Natural killer cell (primary cell): ENCODE results near the gene IRF5. TPM values are rescaled to one million over a fixed set of nuclear protein-coding genes. Genes with fewer than 3 reads are reported as not detected.

Experiments used
- ATAC-seq, 3 donors: fragments of 150-1000 bp in 2 of 3; fragments of 200-7000 bp in 1 of 3; cut with Tn5 transposase; 1 replicate in 1 of 3; 2 replicates in 2 of 3; pipeline ENCODE4 v1.10.0; 2021; ENCODE audit warnings: mild to moderate bottlenecking in 2 of 3, moderate library complexity in 2 of 3
- DNase-seq, 2 donors: peaks; one replicate each; pipeline versions ENCODE4 v3.0.0 to v3.0.0-alpha.2; 2013 to 2021; ENCODE audit warnings: mixed read lengths in 1 of 2
- H3K27ac ChIP-seq: one replicate; pipeline ENCODE4 v1.5.1; 2013; ENCODE audit warnings: mild to moderate bottlenecking, low read length
- H3K27me3 ChIP-seq: one replicate; pipeline ENCODE4 v1.6.1; 2013; ENCODE audit warnings: low read length; ENCODE audit not compliant: control insufficient read depth, insufficient read depth
- H3K36me3 ChIP-seq: one replicate; pipeline ENCODE4 v1.6.1; 2013; ENCODE audit warnings: low read length; ENCODE audit not compliant: control insufficient read depth, insufficient read depth
- H3K4me1 ChIP-seq: one replicate; pipeline ENCODE4 v1.6.1; 2013; ENCODE audit warnings: low read length; ENCODE audit not compliant: control insufficient read depth, insufficient read depth
- H3K4me3 ChIP-seq: one replicate; pipeline ENCODE4 v1.5.1; 2013; ENCODE audit warnings: low read length
- H3K9me3 ChIP-seq: one replicate; pipeline ENCODE4 v1.6.1; 2013; ENCODE audit warnings: low read length; ENCODE audit not compliant: control insufficient read depth, insufficient read depth
- H3K27ac Mint-ChIP-seq, 2 donors: one replicate each; pipeline ENCODE4 v1.8.0; 2022; ENCODE audit warnings: mild to moderate bottlenecking in 2 of 2, mixed read lengths in 2 of 2, moderate library complexity in 1 of 2
- H3K27me3 Mint-ChIP-seq, 2 donors: one replicate each; pipeline ENCODE4 v1.8.0; 2022; ENCODE audit warnings: low read depth in 2 of 2, mixed read lengths in 2 of 2
- H3K36me3 Mint-ChIP-seq: one replicate; pipeline ENCODE4 v1.8.0; 2022; ENCODE audit warnings: mixed read lengths
- H3K4me1 Mint-ChIP-seq, 2 donors: one replicate each; pipeline ENCODE4 v1.8.0; 2022; ENCODE audit warnings: mixed read lengths in 2 of 2
- H3K4me3 Mint-ChIP-seq: one replicate; pipeline ENCODE4 v1.8.0; 2022; ENCODE audit warnings: mild to moderate bottlenecking, moderate library complexity, mixed read lengths
- H3K9me3 Mint-ChIP-seq, 2 donors: one replicate each; pipeline ENCODE4 v1.8.0; 2022; ENCODE audit warnings: mixed read lengths in 2 of 2
- CTCF ChIP-seq: fragments of 200-600 bp; IDR thresholded peaks from one replicate; pipeline ENCODE4 v1.8.0; 2022; ENCODE audit warnings: antibody characterized with exemption
- WGBS: methylation state at CpG from one replicate; pipeline ENCODE4 v1.1.7; 2013; ENCODE audit warnings: missing lambda C conversion rate; ENCODE audit not compliant: insufficient coverage; 5-methylcytosine and 5-hydroxymethylcytosine counted together
- intact Hi-C: fragments of 100-400 bp; cut with micrococcal nuclease; formaldehyde crosslinking; loops from one replicate; pipeline ENCODE4 v1.14.2; 2022
- total RNA-seq, 4 donors: library from RNA; stranded (reverse); fragments of 120-200 nt in 1 of 4; gene quantifications; one replicate each; pipeline versions ENCODE4 v1.2.3 to v1.2.4, GENCODE V29; 2013 to 2022

The IRF5 gene
- total RNA-seq, 3 donors from 2014 or later (not counting 1 experiment from before 2014, with no cell fraction given) = 13.0 to 20.2 (median 19.5) TPM

GRCh38 chr7:128909625-128910568, 27.8 kb upstream of the IRF5 start:
- Mint-ChIP-seq H3K27me3 (peaks cover 32 to 59% of the 10 kb centered on the region in 2 donors), H3K4me3 (no peak overlapping the region), H3K9me3 (no peaks in the 10 kb centered on the region), H3K4me1 (no peaks in the 10 kb centered on the region), H3K27ac (no peak overlapping the region), H3K36me3 (no peaks in the 10 kb centered on the region)
- H3K9me3 ChIP-seq = no peaks in the 10 kb centered on the region
- H3K27me3 ChIP-seq = peaks cover 12% of the 10 kb centered on the region
- H3K4me1 ChIP-seq = peaks cover 8% of the 10 kb centered on the region
- ATAC-seq = no peak
- DNase-seq = no peak
- 30% methylated on average over 42 of the region's 42 CpGs for WGBS
- no peak overlapping the region for H3K27ac ChIP-seq
- intact Hi-C loops = no loop called here
- H3K4me3 ChIP-seq = no peak overlapping the region
- no peaks in the 10 kb centered on the region for H3K36me3 ChIP-seq
- no peak for TF ChIP-seq CTCF

GRCh38 chr7:128910569-128910945, 27.2 kb upstream of the IRF5 start, which contains the start of gene KCP:
KCP (minus strand) TSS chr7:128910709; CDS start chr7:128910676, 33 bp downstream.
- Mint-ChIP-seq H3K27ac (no peak within 1 kb of the TSS), H3K4me3 (no peak within 1 kb of the TSS), H3K36me3 (no peaks in the 10 kb centered on the region), H3K27me3 (peaks cover 36 to 59% of the 10 kb centered on the region in 2 donors), H3K4me1 (peaks cover 4 to 5% of the 10 kb centered on the region in 2 donors), H3K9me3 (no peaks in the 10 kb centered on the region)
- H3K9me3 ChIP-seq = no peaks in the 10 kb centered on the region
- peaks cover 14% of the 10 kb centered on the region for H3K27me3 ChIP-seq
- H3K36me3 ChIP-seq = no peaks in the 10 kb centered on the region
- H3K4me1 ChIP-seq = peaks cover 14% of the 10 kb centered on the region
- 53% methylated on average over 34 of the region's 34 CpGs for WGBS
- no peak within 1 kb of the TSS for H3K27ac ChIP-seq
- no peak within 1 kb of the TSS for H3K4me3 ChIP-seq
- TF ChIP-seq CTCF = no peak
- ATAC-seq (no peak), DNase-seq (no peak)
- intact Hi-C loops = no loop called here

- H3K27me3 Mint-ChIP-seq = peaks cover 37 to 56% of the 10 kb centered on the region in 2 donors
Measured at GRCh38 chr7:128911423-128912031, 26.2 kb upstream of the IRF5 start.

More at GRCh38 chr7:128911423-128912031, 26.2 kb upstream of the IRF5 start:
- no peak overlapping the region for H3K27ac ChIP-seq
- no peaks in the 10 kb centered on the region for H3K9me3 ChIP-seq
- H3K27me3 ChIP-seq = peaks cover 21% of the 10 kb centered on the region
- H3K4me3 ChIP-seq = no peak overlapping the region
- H3K4me1 ChIP-seq = peaks cover 15% of the 10 kb centered on the region
- no peak for TF ChIP-seq CTCF
- WGBS = 76% methylated on average over 8 of the region's 8 CpGs
- peaks cover 5 to 6% of the 10 kb centered on the region in 2 donors for H3K4me1 Mint-ChIP-seq
- no peaks in the 10 kb centered on the region for H3K36me3 Mint-ChIP-seq
- ATAC-seq (no peak), DNase-seq (no peak)
- no peak overlapping the region for H3K4me3 Mint-ChIP-seq
- intact Hi-C loops = no loop called here
- no peak overlapping the region for H3K27ac Mint-ChIP-seq
- H3K9me3 Mint-ChIP-seq = no peaks in the 10 kb centered on the region
- no peaks in the 10 kb centered on the region for H3K36me3 ChIP-seq
